Measurements from ENCODE around the gene TFG. TPM values are rescaled to one million over a fixed set of nuclear protein-coding genes. Genes with fewer than 3 reads are reported as not detected.

The TFG gene
- 104 TPM in 2 replicates for total RNA-seq

GRCh38 chr3:100708989-100709841, at the start of gene TFG:
Gene TFG, plus strand, starts transcription at chr3:100709494. Its CDS starts 4,192 bp downstream, at chr3:100713686.

Other genes starting within 250 kb of the TFG start
- gene TMEM45A, start 216.9 kb upstream of the TFG start, total RNA-seq, result 2.3 and 2.5 TPM in 2 replicates
- not detected in 2 replicates for gene ADGRG7, start 99.9 kb upstream of the TFG start, total RNA-seq